HTR-8/SVneo (cell line): Measurements from ENCODE around the gene FHL1.
A peak's percentile ranks its signal among the peaks of the same experiment; 100 is the strongest.
"Not testable (repeated sequence)": the region's sequence is repeated elsewhere in the genome, so short reads cannot be mapped to it uniquely, and the experiment has no call there.

Experiments used
- DNase-seq: peaks from one replicate; pipeline ENCODE4 v3.0.0; 2011; ENCODE audit warnings: low spot score, mixed read lengths; ENCODE audit not compliant: insufficient read length
- FAIRE-seq: peaks from 2 replicates; lab custom pipeline; 2011; peaks lifted over from hg19 to GRCh38; lab: Jason Lieb, UNC

Gene FHL1

DNA sequence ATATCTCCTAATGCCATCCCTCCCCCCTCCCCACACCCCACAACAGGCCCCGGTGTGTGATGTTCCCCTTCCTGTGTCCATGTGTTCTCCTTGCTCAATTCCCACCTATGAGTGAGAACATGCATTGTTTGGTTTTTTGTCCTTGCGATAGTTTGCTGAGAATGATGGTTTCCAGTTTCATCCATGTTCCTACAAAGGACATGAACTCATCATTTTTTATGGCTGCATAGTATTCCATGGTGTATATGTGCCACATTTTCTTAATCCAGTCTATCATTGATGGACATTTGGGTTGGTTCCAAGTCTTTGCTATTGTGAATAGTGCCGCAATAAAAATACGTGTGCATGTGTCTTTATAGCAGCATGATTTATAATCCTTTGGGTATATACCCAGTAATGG, 90.5 kb downstream of the FHL1 start:
- not testable (repeated sequence) for DNase-seq, FAIRE-seq

DNA sequence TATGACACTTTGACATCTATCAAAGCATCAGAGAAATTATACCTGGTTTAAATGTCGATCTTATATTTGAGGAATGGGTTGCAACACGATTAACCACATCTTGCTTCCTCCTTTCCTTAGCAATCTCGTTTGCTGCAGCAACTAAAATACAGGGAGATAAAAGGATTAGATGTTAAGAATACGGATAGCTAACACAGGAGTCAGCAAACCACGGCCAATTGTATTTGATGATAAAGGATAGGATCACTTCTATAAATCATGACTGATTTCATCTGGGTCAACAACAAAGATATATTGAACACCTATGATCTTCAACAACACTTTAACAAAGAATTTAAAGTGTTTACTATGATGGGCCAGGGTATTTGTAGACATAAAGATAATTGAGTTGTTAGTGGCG, 98.9 kb downstream of the FHL1 start:
- FAIRE-seq (no peak), DNase-seq (no peak)

DNA sequence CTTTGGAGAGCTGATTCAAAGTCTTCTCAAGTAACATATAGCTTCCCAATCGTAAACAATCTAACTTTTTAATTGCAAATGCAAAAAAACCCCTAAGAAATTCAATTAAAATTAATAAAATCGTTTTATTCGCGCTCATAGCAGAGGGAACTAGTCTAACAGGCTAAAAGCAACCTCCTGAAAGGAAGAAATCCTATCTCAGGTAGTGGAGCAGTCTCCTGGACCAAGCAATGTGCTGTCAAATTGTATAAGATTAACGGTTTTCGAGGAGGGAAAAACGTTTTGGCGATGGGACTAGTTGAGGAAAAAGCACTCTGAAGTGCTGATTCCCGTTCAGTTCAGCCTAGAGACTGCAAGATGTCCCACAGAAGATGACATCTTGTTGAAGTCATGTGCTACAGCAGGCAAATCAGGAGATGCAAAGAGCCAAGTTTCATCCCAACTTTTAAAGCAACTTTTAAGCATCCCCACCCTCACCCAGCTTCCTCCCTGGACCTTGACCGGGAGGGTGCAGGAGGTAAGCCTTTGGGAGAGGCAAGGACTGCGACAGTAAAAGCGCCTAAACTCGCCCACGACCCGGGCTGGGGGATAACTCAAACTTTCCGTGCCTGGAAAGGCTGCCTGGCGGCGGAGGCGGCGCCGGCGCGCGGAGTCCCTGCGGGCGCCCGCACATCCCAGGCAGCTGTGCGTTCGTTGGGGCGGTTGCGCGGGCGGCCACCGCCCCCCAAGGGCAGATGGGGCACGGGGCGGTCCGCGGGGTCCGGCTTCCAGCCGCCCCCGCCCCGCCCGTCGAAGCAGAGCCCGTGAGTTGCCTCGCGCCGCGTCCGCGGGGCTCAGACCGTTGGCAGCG, 103.1 kb downstream of the FHL1 start:
- no peak for FAIRE-seq
- no peak for DNase-seq

DNA sequence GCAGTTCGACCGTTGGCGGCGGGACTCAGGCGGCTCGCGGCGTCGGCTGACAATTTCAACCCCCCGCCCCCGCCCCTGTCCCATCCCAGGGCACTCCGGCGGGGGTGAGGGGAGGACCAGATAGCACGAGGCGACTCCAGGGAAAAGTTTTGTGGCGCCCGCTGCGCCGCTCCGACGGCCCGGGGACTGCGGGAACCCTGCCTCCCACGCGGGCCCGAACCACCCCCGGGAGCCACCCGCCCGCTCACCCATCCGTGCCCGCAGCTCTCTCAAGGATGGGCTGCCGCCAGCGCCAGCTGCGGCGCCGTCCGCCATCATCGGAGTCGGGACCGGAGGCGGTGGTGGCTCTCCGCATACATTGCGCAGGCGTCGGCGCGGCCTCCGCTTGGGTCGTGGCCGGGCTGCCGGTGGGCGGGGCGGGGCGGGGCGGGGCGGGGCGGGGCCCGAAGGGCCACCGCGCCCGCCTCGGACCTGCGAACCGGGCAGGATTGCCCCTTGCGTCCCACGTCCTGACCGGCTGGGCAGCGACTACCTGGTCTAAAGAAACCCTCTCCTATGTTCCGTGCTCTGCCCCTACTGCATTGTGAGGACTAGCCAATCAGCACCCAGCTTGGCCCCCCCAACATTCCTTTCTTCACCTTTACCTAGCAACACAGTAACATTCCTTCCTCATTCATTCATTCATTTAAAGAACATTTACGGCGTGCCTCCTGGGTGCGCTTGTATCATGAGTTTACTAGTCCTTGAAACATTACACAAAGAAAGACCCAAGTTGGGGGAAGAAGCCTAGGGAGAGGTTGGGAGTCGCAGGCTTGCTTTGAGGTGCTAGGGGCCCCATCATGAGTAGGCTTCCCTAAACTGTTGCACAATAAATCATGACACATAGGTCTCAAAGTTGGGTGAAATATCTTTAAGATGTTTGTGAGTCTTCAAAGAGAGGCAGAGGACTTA, 104.0 kb downstream of the FHL1 start, which contains the start of gene MAP7D3:
Gene MAP7D3, minus strand, starts transcription at position 360 of the 951 bp plus-strand sequence. Its CDS starts 42 bp downstream, at position 318.
- DNase-seq (peak; percentile 49), FAIRE-seq (no peak)

DNA sequence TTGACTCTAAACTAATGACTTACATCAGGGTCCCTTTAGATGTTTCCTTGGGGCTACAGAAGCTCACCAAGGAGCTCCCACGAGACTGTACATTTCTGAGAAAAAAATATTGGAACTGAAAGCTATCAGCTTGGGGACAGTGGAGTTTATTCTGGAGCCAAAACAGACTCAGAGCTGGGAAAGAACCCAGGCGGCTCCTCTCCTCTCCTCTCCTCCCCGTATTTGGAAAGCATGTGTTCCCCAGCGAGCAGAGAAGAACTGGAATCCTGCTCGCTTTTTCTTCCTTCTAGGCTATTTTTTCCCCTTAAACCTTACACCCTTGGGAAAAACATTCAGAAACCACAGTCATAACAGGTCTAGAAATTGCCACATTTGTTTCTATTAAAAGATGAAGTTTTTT, 108.2 kb downstream of the FHL1 start:
- no peak for DNase-seq
- no peak for FAIRE-seq

DNA sequence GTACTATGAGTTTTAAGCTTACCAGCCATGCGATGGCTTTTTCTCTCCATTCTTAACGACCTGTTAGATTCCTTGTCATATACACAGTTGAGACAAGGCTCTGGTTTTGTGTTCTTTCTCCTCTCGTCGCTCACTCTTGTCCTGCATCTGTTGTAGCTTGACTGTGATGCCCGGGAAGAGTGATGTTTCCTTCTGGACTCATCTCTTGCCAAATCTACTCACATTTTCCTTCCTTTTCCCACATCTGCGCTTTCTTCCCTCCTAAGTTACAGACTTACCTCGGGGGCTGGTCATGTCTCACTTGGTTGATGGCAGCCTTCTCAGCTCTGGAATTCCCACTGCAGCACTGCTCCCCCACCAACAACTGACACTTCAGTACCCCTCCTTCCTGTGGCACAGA, 108.7 kb downstream of the FHL1 start:
- no peak for FAIRE-seq
- no peak for DNase-seq

DNA sequence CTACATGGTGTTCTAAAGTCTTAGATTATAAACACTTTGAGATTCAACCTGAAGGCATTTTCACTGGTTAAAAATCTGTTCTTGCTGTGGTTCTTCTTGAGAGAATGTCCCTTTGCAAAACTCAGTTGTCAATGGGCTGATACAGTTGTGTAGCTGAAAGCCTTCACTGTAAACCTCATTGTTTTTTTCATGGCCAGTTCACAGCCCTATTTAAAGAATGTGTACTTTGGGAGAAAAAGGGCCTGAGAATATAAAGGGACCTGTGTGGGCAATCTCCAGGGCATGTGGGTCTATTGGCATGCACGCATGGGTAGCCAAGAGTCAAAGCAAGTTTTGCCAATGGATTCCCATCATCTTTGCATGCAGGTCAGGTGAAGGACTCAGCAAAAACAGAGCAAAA, 111.6 kb downstream of the FHL1 start:
- DNase-seq (no peak), FAIRE-seq (no peak)

DNA sequence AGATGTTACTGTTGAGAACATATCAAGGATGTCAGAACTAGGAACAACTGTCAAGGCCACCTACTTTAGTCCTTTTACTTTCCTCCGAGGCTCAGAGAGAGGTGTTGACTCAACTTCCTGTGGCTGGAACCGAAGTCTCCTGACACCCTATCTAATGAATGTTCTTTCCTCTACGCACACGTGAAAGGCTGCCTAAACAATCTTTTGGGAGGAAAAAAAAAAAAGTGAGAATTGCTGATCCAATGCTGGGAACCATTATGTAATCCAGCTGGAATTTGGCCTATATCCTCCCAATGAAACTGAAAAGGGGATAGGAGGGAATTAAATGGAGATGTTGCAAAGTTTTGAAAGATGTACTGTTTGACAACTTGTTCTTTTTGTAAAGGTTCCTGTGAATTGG, 112.2 kb downstream of the FHL1 start:
- FAIRE-seq (no peak), DNase-seq (no peak)

DNA sequence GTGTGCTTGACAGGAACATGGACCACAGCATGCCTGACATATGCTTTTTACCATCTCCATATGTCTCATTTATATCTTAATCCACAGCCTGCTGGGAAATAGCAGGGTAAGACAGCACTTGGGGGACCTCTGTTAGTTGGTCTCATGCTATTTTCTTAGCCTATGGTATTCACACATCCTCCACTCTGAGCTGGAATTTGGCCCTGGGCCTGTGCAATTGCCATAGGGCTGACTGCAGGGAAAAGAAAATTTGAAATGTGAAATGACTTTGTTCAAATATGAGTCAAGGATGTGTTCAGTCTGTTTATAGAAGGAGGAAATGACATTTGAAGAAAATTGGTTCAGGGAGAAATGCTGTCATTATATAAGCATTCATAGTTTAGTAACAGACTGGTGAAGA, 113.4 kb downstream of the FHL1 start:
- FAIRE-seq (no peak), DNase-seq (no peak)
